GM19238 (cell line): Measurements from ENCODE around the gene FCN2.

Source experiments
- DNase-seq: peaks from one replicate; pipeline ENCODE4 v3.0.0; 2011; ENCODE audit warnings: low spot score; ENCODE audit not compliant: insufficient read length

The FCN2 gene

GRCh38 chr9:134887686-134888602 is 7.3 kb downstream of the FCN2 start:
- DNase-seq = no peak

DNA sequence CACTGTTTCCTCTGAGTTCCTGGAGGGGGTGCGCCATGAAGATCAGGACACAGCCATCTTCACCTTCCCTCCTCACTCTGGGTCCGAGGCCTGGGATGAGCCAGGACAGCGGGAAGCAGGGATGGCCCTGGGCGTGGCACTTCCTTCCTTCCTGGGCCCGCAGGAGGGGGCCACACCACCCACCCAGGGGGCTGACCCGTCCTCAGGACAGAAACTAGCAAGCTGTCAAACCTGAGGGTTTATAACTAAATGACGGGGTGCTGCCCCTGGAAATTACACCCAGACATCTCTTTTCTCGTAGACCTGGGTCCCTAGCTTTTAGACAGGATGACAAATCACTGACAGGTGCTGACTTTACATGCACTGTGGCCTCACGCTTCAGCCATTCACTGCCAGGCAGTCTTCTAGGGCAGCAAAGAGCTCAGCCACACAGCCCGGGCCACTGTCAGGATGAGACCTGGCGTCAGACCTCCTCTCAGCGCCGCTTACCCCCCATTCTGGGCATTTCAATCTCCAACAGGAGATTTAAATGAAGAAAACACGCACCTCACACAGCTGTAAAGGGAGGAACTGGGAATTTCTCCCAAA is 8.1 kb downstream of the FCN2 start:
- DNase-seq = no peak

- no peak for DNase-seq
These were observed 9.0 kb downstream of the FCN2 start for GRCh38 chr9:134889386-134890154.

GRCh38 chr9:134890155-134890495 is 9.5 kb downstream of the FCN2 start:
- no peak for DNase-seq

DNA sequence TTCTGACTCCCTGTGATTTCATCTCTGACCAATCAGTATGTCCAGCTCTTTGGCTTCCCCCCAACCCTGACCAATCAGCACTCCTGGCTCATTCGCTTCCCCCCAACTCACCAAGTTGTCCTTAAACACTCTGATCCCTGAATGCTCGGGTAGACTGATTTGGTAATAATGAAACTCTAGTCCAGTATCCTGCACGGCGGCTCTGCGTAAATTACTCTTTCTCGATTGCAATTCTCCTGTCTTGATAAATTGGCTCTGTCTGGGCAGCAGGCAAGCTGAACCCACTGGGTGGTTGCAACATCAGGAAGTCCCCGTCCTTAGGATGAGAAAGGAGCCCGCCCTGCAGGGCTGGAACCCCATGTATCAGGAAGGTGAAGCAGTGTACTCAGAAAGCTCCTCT is 10.4 kb downstream of the FCN2 start:
- no peak for DNase-seq

DNA sequence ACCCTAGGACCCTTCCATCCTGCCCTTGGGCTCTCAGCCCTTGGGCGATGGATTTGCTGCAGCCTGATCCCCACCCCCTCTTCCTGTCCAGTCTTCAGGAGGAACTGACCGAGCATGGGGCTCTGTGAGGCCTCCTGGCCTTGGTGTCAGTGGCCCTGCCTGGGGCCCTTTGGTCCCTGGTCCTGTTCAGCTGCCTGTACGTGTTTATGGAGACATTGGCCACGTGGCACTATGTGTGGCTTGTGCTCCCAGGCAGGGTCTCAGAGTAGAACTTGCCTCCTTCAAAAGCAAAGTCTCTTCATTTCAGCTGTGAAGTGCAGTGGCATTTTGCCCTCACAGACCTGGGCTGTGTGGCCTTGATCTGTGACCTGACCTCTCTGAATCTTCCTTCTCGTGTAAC is 11.1 kb downstream of the FCN2 start:
- DNase-seq = no peak

- DNase-seq = no peak
These were observed 11.6 kb downstream of the FCN2 start for GRCh38 chr9:134892221-134892620.

DNA sequence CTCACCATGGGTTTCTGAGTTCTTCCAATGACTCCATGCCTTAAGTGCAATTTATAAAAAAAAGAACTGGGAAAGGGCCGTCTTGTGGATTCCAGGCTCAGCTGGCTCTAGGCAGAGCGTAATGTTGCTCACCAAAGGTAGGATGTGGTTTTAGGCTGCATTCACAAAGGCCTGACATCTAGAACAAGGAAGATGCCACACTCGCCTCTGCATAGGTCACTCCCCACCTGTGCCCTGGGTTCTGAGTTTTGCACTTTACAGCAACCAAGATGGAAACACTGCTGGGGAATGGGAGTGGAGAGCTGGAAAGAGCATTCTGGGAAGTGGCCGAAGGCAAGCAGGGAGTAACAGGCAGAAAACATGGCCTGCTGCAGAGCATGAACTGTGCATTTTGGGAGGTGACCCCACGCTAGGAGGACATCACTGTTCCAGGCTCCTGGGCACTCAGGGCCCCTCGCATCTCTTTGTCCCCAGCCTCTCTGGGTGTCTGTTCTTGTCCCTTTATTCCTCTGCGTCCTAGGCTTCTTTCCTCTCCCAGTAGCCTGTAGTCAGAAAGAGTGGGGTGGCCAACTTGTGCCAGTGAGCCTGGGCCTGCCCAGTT is 12.3 kb downstream of the FCN2 start:
- DNase-seq = no peak

DNA sequence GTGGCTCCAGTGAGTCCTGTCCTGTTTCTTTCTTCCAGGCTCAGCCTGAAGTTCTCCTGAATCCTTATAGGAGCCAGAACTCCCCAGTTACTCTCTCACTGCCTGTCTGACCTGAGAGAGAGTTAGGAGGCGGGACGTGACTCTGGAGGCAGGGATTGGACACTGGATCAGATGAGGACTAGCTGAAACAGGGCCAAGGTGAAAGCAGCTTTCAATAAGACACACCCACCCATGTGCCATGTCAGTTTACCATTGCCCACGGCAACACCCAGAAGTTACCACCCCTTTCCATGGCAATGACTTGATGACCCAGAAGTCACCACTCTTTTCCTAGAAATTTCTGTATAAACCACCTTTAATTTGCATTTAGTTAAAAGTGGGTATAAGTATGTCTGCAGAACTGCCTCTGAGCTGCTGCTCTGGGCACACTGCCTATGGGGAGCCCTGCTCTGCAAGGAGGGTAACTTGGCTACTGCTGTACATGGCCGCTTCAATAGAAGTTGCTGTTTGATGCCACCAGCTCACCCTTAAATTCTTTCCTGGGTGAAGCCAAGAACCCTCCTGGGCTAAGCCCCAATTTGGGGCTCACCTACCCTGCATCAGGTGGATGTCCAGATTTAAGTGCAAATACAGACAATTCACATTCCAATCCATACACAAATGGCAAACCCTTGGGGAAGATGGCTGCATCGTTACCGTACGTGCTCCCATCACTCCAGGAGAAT is 13.7 kb downstream of the FCN2 start:
- no peak for DNase-seq

GRCh38 chr9:134895097-134895496 is 14.5 kb downstream of the FCN2 start:
- no peak for DNase-seq

- no peak for DNase-seq
These were observed 14.9 kb downstream of the FCN2 start for GRCh38 chr9:134895567-134895907.

DNA sequence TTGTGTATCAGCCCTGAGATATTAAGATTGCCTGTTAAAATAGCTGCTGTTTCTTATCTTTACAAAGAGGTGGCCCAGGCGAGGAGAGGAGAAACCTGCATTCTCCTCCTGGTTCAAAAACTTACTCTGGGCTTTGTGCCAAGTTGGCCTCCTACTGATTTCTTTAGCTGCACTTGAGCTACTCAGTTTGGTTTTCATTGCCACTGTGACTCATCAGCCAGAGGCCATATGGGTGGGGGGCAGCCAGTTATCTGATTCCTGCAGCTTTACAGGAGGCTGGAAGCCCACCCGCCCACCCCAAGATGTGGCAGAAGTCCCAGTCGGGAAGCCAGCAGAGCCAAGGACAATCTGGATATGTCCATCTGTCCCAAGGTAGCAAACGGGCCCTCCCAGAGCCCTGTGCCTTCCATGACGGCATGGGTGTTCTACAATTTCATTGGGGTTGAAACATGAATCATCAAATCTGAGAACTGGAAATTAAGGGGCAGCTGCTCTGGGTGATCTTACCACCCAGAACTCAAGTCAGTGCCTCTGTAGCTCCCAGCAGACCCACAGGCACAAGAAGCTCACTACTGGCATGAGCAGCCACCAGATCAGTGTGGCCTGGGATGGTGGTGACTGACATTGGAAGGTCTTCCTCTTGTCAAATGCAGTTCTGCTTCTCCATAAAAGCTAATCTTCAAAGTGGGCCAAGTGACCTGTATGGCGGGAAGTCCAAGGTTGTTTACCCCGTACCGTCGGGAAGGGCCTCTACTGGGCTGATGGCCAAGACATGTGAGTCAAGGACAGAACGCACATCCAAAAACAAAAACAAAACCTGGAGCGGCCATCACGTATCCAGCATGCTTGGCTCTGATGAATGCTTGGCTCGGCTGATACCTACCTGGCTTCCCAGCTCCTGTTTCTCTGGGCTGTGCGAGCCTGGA is 15.6 kb downstream of the FCN2 start:
- DNase-seq = no peak

DNA sequence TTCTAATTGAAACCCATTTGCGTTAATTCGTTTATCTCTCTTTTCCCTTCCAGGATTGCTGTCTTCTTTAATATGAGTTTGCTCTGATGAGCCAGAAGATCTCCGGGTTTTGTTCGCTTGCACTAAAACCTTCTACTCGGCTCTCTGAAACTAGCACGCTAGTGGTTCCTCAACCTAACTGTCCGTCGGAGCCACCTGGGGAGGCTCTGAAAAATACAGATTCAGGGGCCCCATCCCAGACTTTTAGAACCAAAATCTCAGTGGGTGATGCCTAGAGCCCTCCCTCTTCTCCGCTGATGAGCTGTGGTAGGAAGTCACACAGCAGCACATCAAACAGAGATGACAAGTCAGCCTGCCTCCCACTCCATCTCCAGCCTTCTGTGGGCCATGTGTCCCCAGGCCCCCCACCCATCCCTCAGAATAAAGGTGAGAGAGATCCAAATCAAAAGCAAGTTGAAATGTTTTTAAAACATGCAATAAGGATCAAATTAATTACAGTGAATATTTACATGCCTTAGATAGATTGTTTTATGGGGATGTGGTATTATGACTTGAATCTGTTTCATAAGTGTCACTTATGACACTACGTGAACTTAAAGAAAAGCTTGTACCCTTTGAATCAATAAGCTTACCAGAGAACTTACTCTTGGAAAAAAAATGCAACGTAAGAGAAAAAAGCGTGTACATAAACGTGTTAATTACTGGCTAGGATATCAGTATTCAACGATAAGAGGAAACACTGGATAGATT is 16.4 kb downstream of the FCN2 start:
- no peak for DNase-seq

DNA sequence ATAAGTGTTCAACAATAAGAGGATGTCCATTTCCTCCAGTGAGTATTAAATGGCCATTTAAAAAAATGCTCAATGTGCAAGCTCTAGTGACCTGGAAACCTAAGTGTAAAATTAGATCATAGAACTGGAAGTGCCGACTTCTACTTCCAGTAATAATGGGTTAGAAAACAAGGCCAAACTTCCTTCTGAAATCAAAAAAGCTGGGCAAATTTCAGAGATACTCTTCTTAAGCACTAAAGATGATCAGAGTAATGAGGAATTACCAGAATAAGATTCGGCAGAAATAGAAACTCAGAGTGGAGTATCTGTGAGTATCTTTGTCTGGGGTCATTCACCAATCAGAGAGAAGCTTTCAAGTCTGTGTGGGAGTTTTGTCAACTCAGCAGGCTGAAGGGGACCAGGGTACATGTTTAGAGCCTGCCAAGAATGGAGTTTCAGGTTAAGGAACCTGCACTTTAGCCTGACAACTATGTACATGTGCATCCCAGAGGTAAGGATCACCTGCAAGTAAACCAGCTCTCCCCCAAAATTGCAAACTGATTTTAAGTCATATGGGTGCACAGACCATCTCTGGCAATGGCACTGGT is 17.1 kb downstream of the FCN2 start:
- no peak for DNase-seq

DNA sequence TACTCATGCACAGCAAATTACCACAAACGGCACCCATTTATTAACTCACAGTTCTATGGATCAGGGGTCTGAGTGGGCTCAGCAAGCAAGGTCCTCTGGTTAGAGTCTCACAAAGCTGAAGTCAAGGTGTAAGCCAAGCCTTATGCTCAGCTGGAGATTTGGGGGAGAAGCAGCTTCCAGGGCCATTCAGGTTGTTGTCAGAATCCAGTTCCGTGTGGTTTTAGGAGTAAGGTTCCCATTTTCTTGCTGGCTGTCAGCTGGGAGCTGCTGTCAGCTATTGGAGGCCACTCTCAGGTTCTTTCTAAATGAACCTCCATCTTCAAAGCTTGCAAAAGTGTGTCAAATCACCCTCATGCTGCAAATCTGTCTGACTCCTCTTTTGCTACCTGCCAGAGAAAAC is 17.7 kb downstream of the FCN2 start:
- no peak for DNase-seq

GRCh38 chr9:134899168-134899567 is 18.6 kb downstream of the FCN2 start:
- no peak for DNase-seq

DNA sequence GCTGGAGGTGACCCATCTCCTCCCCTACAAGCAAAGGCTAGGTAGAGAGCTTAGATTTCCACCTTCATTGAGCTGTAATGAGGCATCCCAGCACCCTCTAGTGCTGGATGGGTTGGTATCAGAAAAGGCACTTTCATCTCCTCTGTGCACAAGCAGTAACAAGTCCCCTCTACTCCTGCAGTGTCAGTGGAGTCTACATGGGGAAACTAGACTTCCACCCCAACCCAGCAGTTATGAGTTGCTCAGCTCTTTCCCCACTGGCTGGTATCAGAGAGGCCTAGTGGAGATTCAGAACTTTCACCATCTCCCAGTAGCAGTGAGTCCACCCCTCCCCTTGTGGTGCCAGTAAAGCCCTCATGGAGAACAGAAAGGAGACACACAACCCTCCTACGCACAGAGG is 19.2 kb downstream of the FCN2 start:
- no peak for DNase-seq

DNA sequence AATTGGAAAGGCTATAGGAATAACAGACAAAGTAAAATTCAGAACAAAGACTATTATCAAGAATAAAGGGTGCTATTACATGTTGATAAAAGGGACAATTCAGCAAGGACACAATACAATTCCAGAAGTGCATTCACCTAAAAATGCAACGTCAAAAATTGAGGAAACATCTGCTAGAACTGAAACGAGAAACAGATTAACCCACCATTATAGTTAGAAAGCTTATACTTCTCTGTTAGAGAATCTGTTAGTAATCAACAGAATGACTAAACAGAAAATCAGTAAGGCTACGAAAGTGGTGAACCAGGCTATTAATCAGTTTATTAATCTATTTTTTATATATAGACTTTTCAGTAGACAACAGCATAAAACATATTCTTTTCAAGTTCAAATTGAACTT is 22.3 kb downstream of the FCN2 start:
- DNase-seq = no peak
